HG03025 (cell line): ENCODE data around the gene MAP3K2.

ENCODE experiments used
- ATAC-seq: cut with Tn5 transposase; IDR thresholded peaks from one replicate; pipeline ENCODE4 v1.9.1; 2021; ENCODE audit warnings: mild to moderate bottlenecking, moderate library complexity; ENCODE audit not compliant: unreplicated experiment, low FRiP score

The MAP3K2 gene

DNA sequence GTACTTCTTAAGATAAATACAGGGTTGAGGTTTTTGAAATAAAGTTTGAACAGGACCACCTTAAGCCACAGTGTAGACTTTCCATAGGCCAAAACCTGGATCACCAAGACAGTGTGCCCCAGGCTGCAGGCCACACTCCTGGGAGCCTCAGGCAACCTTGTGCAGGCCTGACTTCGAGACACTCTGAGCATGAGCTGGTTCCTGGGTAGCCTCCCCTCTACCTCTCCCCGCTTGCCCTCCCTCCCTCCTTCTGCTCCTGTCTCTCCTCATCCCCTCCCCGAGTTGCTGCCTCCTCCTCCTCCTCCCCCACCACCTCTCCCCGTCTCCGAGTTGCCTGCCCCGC, 19.9 kb upstream of the MAP3K2 start:
- ATAC-seq, result peak; percentile 7

DNA sequence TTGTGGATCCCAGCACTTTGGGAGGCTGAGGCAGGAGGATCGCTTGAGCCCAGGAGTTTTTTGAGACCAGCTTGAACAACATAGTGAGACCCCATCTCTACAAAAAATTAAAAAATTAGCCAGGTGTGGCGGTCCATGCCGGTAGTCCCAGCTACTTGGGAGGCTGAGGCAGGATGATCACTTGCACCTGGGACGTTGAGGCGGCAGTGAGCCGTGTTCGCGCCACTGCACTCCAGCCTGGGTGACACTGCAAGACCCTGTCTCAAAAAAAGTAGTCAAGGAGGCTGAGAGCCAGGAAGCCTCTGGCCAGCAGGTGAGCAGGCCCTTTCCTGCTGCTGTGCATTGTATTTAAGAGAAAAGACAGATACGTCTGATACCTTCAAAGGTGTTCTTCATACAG, 19.3 kb upstream of the MAP3K2 start:
- no peak for ATAC-seq

DNA sequence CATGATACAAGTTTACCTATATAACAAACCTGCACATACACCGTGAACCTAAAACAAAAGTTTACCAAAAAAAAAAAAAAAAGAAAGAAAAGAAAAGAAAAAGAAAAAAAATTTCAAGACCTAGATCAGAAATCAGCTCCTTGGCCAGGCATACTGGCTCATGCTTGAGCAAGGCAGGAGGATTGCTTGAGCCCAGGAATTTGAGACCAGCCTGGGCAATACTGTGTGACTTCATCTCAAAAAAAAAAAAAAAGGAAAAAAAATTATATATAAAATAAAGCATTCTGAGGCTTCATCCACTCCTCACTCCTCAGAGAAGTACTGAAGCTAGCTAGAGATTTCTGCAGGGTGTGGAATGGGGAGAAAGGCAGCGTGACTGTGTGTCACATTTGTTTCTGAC, 18.7 kb upstream of the MAP3K2 start:
- no peak for ATAC-seq

DNA sequence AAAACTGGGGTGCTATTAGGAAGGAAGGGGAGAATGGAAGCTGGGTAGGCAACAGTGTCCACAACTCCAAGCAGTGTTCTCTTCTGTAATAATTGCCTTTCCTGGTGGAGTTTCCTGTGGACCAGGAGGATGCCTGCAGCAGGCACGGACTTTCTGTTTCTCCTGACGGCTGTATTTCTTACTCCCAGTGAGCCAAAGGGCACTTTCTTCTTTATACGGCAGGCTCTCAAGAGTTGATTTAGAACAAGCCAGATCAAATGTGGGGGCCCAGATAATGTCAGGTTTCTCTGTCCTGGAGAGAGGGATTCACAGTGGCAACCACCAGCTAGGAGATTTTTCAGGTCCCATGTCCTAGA, 17.5 kb upstream of the MAP3K2 start:
- ATAC-seq, result no peak

DNA sequence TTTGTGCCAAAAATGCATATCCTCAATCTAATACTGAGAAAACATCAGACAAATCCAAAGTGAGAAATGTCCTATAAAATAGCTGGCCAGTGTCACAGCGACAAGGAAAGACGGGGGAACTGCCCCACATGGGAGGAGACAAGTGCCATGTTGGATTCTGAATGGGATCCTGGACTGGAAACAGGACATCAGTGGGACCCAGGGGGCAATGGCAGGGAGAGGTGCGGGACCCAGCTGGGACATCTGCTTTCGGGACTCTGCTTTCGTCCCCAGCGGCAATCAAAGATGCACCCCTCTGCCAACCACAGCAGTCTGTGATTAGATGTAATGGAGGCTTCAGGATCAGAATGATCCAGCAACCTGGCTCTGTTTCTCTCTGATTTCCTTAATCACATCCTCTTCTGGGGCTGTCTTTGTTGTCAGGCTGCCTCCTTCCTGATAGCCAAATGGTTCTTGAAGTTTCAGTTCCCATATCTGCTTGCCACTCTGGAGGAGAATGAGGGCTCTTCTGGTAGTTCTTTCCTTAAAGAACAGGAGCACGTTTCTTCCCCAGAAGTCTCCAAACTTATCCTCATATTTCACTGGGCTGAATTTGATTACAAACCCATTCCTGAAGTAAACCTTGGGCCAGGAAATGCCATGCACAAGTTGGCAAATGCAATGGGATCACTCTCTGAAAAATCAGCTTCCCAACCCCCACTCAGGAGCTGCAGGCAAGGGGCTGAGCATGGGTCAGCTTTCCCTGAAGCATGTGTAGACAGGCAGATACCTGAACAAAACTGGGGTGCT, 16.9 kb upstream of the MAP3K2 start:
- ATAC-seq, result no peak

DNA sequence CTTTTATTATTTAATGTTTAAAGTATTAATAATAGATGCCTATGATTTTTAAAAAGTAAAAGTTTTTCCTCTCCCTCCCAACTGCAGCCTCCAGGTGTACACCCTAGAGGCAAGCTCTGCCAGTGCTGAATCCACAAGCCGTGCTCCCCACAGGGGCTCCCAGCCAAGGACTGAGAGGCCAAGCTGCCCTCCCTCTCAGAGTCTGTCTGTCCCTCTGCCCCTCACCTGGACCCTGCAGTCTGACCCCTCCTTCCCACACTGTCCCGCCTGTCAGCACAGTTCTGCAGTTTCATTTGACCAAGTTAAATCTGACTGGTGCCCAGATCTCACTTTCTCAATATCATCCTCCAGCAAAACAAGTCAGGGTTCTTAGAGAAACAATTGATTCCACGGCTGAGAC, 15.7 kb upstream of the MAP3K2 start:
- no peak for ATAC-seq

DNA sequence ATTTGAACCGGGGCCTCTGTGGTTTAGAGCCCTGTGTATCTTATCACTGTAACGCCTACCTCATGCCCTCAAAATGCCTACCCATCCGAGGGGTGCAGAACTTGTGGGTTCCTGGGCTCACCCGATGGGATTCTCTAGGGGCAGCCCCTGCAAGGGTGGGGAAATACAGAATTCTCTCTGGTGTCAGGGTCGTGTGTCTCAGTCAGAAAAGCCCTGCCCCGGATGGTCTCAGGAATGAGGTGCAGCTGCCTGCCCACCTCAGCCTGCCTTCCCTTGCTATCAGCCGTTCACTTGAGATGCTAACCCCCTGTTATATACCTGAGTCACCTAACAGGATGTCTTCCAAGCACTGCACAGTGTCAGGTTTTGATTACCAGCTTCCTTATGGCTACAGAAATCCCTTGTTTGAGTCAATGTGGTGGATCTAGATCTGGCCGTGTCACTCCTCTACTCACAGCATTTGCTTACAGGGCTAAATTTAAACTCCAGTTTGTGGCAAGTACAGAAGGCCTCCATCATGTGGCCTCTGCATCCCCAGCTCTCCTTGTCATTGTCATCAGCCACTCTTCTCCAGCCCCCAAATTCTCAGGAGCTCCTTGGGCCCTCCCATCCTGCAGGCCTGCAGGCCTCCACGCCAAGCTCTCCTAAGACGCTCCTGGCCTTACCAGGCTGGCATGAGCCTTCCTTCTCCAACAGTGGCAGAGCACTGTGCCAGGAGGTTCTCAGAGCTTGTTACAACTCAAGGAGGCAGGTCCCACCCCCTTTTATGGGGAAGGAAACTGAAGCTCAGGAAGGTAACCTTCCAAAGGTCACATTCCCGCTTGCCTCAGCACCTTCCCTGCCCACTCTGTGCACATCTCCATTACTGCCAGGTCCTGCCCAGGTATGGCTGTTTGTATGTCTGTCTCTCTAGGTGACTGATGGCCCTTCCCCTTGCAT, 14.3 kb upstream of the MAP3K2 start:
- ATAC-seq, result no peak

DNA sequence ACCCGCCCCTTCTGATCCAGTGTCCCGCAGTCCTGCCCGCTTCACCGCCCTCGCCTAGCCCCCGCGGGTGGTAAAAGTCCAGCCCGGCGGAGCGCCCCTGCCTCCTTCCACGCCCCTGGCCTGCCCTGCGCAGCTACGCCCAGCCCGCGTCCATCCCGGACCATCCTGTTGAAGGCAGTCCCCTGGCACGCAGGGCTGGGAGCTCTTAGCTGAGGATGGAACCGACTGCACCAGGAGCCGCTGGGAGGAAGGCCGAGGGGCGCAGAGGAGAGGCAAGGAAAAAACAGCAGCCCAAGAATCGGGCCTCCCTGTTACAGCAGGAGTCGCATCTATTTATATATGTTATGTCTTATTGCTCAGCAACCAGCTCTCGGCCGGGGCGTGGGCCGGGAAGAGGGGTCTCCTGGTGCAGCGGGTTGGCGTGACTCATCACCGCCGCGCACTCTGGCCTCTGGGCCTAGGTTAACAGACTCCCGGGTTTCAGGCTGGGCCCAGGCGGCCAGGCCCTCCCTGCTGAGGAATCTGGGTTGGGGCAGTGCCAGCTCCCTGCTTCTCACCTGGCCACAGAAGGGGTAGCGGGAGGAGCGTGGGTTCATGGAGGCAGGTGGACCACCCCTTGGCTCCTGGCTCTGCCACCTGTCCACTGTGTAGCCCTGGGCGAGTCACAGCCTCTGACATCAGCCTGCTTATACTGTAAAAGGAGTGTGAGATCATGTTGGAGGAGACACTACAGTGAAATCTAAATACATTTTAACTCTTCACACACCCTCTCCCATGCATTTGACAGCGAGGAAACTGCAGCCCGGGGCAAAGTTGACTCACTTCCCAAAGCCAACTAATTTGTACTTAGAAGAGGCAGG, 13.4 kb upstream of the MAP3K2 start:
- ATAC-seq, result no peak

DNA sequence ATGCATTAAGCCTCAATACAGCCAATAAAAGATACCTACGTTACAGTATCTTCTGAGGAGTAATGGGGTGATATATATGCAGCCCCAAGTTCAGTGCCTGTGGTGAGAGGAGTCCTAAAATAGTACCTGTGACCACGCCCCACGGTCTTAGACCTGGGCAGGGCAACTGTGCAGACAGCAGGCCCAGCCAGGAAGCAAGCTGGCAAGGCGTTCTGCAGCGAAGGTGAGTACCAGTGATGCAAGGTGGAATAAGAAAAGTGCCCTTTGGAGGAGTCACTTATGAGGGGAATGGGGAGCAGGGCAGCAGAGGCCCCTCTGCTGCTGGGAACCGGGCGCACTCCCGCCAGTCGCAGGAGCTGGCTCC, 12.7 kb upstream of the MAP3K2 start:
- ATAC-seq, result no peak

DNA sequence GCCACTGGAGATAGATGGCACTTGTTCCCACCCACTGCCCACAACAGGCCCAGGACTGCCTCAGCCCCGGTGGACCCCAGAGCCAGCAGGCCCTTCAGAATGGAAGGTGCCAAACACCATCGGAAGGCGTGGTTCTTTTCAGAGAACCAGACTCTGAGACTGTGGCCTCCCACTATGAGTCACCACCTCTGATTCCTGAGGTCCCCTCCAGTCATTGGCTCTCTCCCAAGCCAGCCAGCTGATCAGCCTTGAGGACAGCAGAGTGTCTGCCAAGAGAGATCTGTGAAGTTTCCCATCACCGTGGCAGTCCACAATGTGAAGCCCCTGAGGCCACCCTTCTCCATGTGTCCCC, 10.4 kb upstream of the MAP3K2 start:
- peak; percentile 69 for ATAC-seq

DNA sequence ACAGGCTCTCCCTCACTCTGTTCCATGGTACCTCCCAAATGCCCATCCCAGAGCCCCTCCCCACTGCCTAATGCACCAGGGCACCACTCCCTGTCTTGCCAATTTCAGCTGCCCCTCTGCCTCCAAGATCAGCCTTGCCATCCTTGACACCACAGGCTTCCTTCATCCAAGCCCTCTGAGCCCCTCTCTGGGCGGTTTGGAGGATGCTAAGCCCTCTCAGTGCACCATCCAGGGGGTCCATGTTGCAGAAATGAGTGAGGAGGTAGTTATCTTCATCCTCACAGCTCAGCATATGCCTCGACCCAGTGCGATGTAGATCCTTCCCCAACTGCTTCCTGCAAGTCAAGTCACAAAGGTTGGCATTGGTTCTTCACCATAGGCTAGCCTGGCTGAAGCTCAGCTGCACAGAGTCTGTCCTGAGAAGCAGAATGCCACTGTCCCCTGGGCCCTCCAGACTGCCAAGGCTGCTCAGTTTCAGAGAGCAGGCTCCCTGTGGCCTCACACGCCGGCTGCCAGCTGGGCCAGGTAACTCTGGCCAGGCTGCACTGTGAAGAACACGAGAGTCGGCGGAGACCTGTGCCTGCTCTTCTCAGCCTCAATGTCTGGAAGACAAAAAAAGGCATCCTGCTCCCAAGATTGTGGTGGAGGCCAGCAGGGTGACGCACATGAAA, 9.9 kb upstream of the MAP3K2 start:
- peak; percentile 4 for ATAC-seq

DNA sequence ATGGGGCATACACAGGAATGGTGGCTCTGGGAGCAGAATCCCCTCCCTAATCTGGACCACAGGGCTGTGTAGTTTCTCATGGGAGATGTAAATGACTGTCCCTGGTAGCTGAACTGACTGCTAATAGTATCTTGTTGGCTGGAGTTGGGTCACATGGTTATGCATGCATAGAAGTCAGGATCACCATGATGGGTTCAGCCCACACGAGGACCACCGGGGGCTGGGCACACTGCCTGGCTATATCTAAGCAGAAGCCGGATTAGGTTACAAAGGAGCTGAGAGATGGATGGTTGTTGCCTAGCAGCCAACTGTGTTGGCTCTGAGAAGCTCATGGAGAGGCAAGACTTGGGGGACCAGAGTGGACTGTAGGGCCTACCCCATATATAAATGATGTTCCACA, 6.7 kb upstream of the MAP3K2 start:
- no peak for ATAC-seq

DNA sequence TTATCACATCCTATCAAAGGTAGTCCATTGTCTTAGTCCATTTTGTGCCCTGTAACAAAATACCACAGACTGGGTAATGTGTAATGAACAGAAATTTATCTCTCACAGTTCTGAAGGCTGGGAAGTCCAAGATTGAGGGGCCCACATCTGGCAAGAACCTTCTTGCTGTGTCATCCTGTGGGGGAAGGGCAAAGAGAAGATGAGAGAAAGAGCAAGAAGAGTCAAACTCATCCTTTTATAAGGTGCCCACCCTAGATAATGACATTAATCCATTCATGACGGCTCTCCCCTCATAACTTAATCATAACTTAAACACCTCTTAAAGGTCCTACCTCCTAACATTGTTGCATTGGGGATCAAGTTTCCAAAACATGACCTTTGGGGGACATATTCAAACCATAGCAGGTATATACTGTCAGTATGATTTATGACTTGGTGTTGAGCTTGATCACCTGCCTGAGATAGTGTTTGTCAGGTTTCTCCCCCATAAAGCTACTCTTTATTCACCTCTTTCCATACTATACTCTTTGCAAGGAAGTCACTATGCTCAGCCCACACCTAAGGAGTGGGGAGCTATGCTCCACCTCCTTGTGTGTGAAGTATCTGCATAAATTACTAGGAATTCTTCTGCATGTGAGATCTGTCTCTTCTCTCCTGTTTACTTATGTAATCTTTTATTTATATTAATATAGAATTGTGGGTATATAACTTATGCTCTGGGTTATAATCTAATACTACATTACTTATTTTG, 5.2 kb upstream of the MAP3K2 start:
- no peak for ATAC-seq

DNA sequence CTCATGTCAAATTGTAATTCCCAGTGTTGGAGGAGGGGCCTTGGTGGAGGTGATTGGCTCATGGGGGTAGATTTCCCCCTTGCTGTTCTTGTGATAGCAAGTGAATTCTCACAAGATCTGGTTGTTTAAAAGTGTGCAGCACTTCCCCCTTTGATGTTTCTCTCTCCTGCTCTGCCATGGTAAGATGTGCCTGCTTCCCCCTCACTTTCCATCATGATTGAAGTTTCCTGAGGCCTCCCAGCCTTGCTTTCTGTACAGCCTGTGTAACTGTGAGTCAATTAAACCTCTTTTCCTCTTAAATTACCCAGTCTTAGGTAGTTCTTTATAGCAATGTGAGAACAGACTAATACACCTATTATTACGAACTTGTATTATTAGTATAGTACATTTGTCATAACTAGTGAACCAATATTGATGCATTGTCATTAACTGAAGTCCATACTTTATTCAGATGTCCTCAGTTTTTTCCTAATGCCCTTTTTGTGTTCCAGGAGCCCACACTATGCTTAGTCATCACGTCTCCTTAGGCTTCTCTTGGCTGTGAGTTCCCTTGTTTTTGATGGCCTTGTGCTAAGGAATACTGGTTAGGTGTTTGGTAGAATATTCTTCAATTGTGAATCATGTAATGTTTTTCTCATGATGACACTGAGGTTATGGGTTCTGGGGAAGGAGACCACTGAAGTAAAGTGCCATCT, 4.5 kb upstream of the MAP3K2 start:
- ATAC-seq, result no peak

DNA sequence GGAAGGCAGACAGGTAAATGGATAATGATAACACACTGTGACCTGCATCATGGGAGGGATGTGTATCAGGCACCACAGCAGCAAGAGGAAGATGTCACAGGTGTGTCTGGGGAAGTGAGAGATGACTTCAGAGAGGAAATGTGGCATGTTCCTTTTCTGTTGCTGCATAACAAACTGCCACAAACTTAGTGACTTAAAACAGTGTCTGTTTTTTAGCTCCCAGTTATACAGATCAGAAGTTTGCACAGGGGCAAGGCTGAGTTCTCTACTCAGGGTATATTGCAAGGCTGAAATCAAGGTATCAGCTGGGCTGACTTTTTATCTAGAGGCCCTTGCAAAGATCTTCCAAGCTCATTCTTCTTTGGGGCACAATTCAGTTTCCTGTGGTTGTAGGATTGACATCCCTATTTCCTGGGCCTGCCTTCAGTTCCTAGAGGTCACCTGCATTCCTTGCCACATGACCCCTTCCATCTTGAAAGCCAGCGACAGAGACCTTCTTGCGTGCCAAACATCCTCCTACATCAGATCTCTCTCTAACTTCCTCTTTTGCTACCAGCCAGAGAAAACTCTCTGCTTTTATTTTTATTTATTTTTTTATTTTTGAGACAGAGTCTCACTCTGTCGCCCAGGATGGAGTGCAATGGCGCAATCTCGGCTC, 2.1 kb upstream of the MAP3K2 start:
- ATAC-seq, result no peak

DNA sequence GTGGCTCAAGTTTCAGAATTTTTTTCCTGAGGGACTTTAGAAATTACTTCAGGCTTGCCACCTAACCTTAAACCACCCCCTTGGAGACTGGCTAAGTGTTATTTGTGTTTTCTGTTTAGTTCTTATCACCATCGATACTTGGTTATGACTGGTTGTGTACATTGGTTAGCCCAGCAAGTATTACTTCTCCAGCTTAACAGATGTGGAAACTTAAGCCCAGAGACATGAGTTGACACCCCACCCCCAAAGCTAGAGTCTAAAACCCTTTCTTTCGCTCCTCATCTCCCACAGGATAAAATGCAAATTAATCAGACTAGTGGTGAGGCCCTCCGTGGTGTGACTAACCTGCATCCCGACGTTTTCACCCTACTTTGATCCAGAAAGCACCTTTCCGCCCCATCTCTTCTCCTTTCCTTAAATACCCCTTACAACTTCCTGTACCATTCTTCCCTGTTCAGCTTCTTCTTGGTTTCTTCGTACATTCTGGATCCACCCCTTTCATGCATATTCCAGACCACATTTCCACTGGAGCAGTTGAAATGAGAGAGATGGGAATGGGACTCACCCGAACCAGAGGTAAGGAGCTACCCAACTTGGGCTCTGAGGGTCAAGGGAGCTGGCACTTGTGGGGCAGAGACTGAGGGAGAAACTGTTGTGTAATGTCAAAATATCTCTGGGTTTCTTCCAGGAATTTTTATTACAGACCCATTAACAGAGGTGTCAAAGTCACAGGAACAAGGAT, 819 bp upstream of the MAP3K2 start:
- no peak for ATAC-seq

DNA sequence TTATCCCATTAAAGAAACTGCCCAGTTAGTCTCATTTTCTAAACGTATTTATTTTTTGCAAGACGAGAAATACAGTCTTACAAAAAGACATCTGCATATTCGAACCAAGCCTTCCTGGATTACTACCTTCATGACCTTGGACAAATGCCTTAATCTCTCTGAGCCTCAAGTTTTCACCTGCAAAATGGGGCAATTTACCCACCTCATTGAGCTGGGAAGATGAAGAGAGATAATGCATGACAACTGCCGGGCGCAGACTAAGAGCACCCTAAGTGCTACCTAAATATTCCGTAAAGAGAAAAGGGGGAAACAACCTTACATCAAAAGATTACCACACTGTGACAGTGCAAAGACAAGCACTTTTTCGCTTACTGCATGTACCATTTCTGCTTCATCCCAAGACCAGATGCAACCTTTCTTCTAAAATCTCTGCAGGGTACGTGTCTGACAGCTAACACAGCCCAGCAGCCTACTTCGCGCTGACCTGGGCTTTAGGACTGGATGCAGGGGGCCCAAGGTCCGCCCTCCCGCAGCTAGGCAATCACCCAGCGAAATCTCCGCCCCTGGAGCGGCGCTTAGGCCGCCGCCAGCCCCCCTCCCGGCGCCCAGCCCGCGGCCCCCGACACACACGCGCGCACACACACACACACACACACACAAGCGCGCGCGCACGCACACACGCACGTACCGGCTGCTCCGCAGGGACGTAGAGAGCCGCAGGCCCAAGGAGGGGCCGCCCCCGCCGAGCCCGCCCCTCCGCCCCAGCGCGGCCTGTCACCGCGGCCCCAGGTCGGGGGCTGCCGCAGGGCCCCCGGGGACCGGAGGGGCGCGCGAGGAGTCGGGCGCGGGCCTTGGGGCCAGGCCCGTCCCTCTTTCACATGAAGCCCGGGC, 766 bp downstream of the MAP3K2 start:
- peak; percentile 67 for ATAC-seq
